ENCODE results near the gene DNAJC5.
A peak's percentile ranks its signal among the peaks of the same experiment; 100 is the strongest.
"Not testable (repeated sequence)": the region's sequence is repeated elsewhere in the genome, so short reads cannot be mapped to it uniquely, and the experiment has no call there.

Gene DNAJC5

DNA sequence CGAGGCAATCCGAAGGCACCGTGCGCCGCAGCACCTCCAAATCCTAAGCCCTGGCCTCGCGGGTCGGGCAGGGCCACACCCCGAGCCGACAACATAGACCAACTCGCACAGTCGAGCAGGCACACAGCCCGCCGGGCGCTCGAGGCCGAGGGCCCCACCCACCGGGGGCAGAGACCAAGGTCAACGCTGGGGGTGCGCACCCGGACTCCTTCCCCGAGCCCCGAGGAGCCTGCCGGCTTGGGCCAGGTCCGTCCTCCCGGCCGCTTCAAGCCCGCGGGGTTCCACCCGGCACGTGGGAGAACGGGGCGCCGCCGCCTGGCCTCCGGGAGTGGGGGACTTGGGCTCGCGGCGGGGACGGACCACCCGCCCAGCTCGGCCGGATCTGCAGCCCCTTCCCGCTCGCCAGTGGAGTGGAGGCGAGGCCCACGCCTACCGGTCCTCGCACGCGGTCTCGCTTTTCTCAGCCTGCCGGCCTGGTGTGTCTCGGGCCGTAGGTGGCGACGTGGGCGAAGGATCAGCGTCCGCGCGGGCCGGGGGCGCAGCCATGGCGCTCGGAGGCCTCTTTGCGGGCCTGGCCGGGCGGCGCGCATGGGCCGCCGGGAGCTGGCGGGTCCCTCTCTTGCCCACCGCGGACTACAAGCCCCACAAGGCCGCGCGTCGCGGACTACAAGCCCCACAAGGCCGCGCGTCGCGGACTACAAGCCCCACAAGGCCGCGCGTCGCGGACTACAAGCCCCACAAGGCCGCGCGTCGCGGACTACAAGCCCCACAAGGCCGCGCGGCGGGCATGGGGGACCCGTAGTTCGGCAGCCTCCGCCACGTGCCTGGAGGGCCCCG, 61.1 kb downstream of the DNAJC5 start, which contains the start of gene UCKL1:
TSS of gene UCKL1 (minus strand) at position 590 of the 837 bp plus-strand sequence. CDS start at position 546, 44 bp downstream.
- peak; percentile 93 for DNase-seq (ENCODE audit: low spot score)

DNA sequence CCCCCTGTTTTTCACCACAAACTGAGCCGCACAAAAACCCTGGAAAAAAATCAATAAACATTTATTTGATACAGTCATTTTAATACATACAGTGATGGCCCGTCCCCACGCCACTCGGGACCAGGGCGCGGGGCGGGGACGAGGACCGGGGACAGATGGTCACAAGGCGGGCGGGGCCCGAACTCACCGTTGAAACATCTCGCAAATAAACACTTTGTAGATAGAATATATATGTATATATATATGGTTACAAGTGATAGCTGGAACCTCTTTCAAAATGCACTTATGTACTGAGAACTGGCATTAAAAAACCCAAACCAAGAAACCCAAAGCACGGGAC, 61.7 kb downstream of the DNAJC5 start:
- no peak for DNase-seq (ENCODE audit: low spot score)

DNA sequence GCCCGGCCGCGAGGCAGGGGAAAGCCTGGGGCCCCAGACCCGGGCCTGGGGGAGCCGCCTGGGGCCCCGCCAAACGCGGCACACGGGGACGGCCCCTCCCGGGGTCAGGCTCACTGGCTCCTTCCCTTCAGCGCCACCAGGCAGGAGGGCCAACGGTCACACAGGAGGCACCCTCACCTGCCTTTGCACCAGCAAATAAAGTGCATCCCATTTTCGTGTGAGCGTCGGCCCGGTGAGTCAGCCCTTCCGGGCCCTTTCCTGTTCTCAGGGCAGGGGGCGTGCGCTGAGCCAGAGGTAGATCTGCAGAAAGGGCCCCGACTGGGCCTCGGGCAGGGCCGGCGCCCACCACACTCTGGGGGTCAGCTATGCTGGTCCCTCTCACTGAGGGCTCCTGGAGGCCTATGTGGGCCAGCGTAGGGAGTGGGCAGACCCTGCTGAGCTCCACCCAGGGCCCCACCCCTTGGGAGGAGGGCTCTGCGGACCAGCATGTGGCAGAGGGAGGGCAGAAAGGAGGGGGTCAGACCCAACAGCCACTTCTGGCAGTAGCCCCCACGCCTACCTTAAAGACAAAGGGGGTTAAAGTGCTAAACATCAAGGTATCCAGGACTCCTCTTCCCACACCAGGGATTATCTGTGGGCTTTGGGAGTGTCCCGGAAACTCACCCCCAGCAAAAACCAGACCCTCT, 62.2 kb downstream of the DNAJC5 start:
- peak; percentile 83 for DNase-seq (ENCODE audit: low spot score)

GRCh38 chr20:63957690-63958441, 62.9 kb downstream of the DNAJC5 start:
- no peak for DNase-seq (ENCODE audit: low spot score)

DNA sequence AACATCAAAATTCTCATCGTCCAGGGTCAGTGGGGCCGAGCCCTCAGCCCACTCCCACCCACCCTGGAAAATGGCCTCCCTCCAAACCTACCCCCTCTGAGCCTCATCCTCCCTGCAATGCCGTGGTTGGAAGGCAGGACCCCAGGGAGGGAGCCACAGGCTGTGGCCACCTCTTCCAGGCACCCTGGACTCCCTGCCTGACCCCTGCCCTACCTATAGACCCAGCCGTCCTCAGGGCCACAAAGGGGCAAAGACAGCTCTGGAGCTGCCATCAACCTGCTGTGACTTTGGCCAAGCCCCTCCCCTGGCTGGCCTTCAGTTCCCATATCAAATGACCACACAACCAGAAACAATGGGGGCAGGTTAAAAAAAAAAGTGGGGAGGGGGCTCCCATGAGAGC, 63.5 kb downstream of the DNAJC5 start:
- DNase-seq (ENCODE audit: low spot score), result no peak

DNA sequence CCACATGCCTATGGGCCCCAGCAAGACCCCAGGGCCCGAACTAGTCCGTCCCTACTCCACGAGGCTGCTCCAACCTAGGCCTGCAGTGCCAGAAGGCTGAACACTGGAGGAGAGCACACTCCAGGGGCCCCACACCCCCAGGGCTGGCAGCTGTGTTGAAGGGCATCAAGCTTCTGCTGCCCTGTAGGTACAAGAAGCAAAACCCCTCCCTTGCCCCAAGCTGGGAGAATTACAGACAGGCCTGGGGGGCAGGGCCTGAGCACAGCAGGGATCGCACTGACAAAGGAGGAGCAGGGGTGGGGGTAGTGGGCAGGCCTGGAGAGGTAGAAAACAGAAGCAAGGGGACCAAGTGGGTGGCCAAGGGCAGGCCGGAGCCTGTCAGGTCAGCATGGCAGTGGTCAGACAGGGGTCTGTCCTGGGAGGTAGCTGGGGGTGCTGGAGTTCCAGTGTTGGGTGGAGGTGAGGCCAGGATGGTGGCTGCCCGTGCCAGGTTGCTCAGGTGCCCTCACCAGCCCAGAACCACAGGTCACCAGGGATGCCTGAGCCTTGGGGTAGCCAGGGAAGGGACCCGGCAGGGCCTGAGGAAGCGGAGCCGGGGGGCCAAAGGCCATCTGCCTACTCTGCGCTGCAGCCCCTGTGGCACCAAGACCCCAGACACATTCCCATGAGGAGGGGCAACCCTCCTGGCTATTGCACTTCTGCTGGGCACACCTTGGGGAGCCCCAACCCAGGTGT, 64.2 kb downstream of the DNAJC5 start:
- no peak for DNase-seq (ENCODE audit: low spot score)

GRCh38 chr20:63959699-63960075, 64.8 kb downstream of the DNAJC5 start:
- DNase-seq (ENCODE audit: low spot score), result no peak

DNA sequence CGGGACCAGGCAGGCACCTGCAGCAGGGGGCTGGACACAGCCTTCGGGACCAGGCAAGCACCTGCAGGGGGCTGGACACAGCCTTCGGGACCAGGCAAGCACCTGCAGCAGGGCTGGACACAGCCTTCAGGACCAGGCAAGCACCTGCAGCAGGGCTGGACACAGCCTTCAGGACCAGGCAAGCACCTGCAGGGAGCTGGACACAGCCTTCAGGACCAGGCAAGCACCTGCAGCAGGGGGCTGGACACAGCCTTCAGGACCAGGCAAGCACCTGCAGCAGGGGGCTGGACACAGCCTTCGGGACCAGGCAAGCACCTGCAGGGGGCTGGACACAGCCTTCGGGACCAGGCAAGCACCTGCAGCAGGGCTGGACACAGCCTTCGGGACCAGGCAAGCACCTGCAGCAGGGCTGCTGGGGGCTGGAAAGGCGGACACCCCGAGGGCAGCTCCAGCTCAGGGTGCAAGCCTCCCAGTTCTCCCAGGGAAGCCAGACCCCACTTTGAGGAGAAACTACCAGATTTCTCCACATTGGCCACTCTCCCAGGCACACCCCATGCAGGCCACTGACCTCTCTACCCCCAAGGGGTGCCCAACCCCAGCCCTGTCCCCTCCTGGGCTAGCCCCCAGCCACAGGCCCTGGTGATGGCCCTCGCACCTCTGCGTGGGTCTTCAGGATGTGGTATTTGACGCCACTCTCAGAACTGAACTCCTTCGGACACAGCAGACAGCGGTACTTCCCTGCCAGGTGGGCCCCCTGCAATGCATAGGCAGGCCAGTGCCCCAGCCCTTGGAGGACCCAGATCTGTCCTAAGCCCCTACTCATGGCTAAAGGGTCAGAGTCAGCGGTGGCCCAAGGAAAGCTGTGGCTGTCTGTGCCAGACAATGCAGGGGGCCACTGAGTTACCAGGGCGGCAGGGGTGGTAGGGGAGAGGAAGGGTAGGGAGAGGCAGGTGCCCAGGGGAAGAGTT, 66.0 kb downstream of the DNAJC5 start:
- DNase-seq (ENCODE audit: low spot score), result not testable (repeated sequence)

- DNase-seq (ENCODE audit: low spot score), result no peak
Observed at GRCh38 chr20:63961664-63962425, 66.9 kb downstream of the DNAJC5 start.

DNA sequence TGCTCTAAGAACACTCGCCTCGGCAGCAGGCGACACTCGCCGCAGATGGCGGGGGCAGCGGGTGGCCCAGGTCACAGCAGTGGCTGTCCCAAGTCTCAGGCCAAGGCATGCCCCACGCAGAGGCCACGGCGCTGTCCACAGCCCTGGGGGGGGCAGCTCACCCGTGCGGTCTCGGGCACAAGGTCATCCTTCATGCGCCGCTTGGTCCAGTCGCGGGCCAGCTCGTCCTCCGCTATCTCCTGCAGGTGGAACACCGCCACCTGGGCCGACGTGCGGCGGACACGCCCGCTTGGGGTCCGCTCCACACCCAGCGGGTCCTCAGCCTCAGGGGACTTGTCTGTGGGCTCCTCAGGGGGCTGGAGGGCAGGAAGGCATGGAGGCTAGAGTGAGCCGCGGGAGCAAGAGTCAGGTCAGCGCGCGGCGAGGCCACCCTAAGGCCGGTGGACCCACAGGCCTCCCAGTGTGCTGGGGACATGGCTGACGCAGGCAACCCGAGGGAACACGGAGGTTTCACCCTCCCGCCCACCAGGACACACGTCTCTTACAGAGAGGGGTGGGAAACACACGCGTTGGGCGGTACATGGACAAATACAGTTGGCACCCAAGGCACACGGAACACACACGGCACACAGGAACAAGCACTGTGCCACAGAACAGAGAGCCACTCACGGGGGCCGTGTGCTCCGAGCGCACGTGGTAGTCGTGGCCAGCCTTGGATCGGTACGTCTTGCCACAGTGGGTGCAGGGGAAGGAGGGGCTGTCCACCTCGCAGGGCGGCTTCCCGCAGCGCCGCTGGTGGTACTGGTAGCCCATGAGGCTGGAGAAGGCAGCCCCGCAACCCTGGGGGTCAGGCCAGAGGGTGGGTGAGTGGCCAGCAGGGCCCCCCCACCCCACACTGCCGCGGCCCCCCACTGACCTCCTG, 67.8 kb downstream of the DNAJC5 start:
- no peak for DNase-seq (ENCODE audit: low spot score)

DNA sequence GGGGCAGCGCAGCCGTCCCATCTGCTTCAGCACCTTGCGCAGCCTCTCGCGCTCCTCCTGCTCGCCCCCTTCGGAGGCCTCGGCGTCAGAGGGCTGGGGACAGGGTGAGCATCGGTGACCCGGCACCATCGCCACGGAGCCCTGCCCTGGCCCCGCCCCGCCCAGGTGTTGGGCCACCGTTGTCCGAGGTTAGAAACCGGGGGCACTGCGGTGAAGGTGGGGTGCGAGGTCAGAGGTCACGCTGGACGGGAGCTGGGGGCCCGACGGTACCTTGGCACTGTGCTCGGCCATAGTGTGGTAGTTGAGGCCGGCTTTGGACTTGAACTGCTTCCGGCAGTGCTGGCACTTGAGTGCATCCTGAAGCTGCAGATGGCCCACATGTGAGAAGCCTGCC, 68.4 kb downstream of the DNAJC5 start:
- no peak for DNase-seq (ENCODE audit: low spot score)

DNA sequence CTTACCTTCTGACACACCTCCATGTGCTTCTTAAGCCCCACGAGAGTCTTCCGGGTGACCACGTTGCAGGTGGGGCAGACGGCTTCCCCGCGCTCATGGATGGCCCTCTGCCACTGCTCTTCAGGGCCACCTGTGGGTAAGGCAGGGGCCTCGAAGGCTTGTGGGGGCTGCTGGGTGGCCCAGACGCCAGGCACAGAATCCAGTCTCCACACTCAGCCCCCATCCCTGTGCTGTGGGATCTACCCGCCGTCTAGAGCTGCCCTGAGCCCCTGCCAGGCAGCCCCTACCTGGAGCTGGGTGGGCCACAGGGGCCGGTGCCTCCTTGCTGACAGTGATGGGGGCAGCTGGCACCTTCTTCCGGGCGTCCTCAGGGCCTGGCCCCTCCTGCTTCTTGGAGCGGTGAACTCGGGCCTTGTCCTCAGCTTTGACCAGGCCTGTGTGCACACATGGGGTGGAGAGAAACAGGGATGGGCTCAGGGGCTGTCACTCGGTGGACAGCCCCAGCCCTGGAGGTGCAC, 68.9 kb downstream of the DNAJC5 start:
- no peak for DNase-seq (ENCODE audit: low spot score)

DNA sequence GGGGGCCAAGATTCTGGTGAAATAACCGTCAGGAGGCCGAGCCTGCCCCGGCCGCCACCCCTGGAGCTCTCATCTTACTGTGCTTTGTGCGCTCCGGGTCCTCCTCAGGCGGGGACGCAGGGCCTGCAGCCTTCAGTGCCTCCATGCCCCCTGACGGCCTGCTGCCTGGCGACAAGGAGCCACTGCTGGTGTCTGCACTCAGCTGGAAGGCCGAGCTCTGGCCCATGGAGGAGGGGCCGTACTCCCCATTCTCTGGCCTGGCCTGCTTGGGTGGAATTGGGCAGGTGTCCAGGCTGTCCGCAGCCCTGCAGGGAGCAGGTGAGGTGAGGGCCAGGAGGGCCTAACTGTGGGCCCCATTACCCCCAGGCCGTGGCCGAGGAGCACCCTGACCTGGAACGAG, 69.5 kb downstream of the DNAJC5 start:
- DNase-seq (ENCODE audit: low spot score), result no peak

GRCh38 chr20:63966172-63966943, 71.4 kb downstream of the DNAJC5 start:
- no peak for DNase-seq (ENCODE audit: low spot score)

- DNase-seq (ENCODE audit: low spot score), result no peak
Observed at GRCh38 chr20:63966944-63967322, 72.0 kb downstream of the DNAJC5 start.

DNA sequence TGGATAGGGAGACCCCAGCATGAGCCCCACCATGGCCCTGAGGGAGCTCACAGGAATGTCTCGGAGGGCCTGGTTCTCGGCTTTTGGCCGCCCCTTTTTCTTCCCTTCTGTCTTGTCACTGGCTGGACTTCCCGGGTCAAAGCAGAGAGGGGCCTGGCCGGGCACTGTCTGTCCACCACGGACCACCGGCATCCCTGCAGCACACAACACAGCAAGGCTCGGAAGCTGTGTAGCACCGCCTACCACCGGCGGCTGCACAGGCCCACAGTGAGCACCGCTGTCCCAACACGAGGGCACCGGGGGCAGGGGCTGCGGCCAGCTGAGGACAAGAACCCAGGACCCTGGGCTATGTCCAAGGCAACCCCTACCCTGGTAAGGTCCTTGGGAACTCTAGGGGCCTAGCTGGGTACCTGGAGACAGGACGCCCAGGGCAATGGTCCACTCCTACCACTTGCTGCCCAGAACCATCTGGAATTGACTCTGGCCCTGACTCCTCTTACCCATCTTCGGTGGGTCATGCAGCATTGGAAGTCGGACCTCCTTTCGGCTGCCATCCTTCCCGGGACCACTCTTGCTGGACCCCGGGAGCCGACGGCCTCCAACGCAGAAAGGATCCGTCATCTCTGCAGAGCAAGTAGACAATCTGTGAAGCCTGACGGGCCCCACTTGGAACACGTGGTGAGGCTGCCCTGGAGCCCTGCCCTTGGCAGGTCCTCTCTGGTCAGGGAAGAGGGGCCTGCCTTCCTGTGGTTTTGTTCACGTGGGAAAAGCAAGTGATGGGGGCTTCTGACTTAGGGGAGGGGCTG, 72.6 kb downstream of the DNAJC5 start:
- DNase-seq (ENCODE audit: low spot score), result no peak

All from D341Med (cell line).